Right ventricle myocardium inferior (tissue), 1 donor: ENCODE results near the gene FBXL13. TPM values are rescaled to one million over a fixed set of nuclear protein-coding genes. Genes with fewer than 3 reads are reported as not detected.
"Not testable (repeated sequence)": the region's sequence is repeated elsewhere in the genome, so short reads cannot be mapped to it uniquely, and the experiment has no call there.

Source experiments
- ATAC-seq: fragments of 200-7000 bp; cut with Tn5 transposase; one replicate; pipeline ENCODE4 v1.9.1; 2020; ENCODE audit warnings: mild to moderate bottlenecking, moderate library complexity
- DNase-seq: peaks from one replicate; pipeline ENCODE4 v3.0.0; 2021; ENCODE audit errors: missing footprints
- intact Hi-C: fragments of 100-400 bp; cut with DNase I; formaldehyde crosslinking; loops from one replicate; pipeline ENCODE4 v1.11.0; 2022
- total RNA-seq: library from RNA; stranded (reverse); fragmentation: NEBNext Ultra II Directional; extraction: Animal tissue kit (Norgen Biotek cat#: 25700); gene quantifications from one replicate; pipeline ENCODE4 v1.2.1, GENCODE V29; 2021
- donor health status: DM: no; HTN: yes; CAD: no; lungs with severe emphysema.

FBXL13 gene
- total RNA-seq, 1 donor from 2014 or later, result 0.24 TPM

- ATAC-seq (no peak), DNase-seq (no peak)
- intact Hi-C loops, result no loop called here
These were observed 251.0 kb downstream of the FBXL13 start for GRCh38 chr7:102823390-102824119.

- ATAC-seq, result no peak
- DNase-seq, result no peak
- intact Hi-C loops, result no loop called here
These were observed 252.4 kb downstream of the FBXL13 start for GRCh38 chr7:102821994-102822747.

GRCh38 chr7:102819151-102819550 is 255.4 kb downstream of the FBXL13 start:
- intact Hi-C loops, result no loop called here
- DNase-seq (no peak), ATAC-seq (no peak)

- intact Hi-C loops, result no loop called here
- ATAC-seq, result no peak
- DNase-seq, result no peak
These were observed 256.7 kb downstream of the FBXL13 start for GRCh38 chr7:102817616-102818573.

- ATAC-seq (no peak), DNase-seq (no peak)
- intact Hi-C loops, result no loop called here
These were observed 260.5 kb downstream of the FBXL13 start for GRCh38 chr7:102814025-102814471.

- no peak for ATAC-seq
- intact Hi-C loops, result no loop called here
- DNase-seq, result no peak
These were observed 261.2 kb downstream of the FBXL13 start for GRCh38 chr7:102813191-102814024.

- ATAC-seq (no peak), DNase-seq (no peak)
- intact Hi-C loops, result no loop called here
These were observed 262.5 kb downstream of the FBXL13 start for GRCh38 chr7:102811942-102812678.

GRCh38 chr7:102810916-102811315 is 263.7 kb downstream of the FBXL13 start:
- ATAC-seq (no peak), DNase-seq (no peak)
- intact Hi-C loops, result no loop called here

- DNase-seq (no peak), ATAC-seq (no peak)
- intact Hi-C loops, result no loop called here
These were observed 268.0 kb downstream of the FBXL13 start for GRCh38 chr7:102806613-102807012.

GRCh38 chr7:102795987-102796595 is 278.5 kb downstream of the FBXL13 start:
- ATAC-seq, result not testable (repeated sequence)

GRCh38 chr7:102794567-102794966 is 280.0 kb downstream of the FBXL13 start:
- intact Hi-C loops, DNase-seq, ATAC-seq: not testable (repeated sequence)

More at GRCh38 chr7:102795987-102796595, 278.5 kb downstream of the FBXL13 start:
- DNase-seq, intact Hi-C loops: not testable (repeated sequence)

GRCh38 chr7:102791831-102792230 is 282.8 kb downstream of the FBXL13 start:
- DNase-seq, intact Hi-C loops: not testable (repeated sequence)
- peak; percentile 60 for ATAC-seq

GRCh38 chr7:102791367-102791766 is 283.2 kb downstream of the FBXL13 start:
- DNase-seq, intact Hi-C loops: not testable (repeated sequence)
- ATAC-seq, result peak; percentile 31

- DNase-seq, intact Hi-C loops, ATAC-seq: not testable (repeated sequence)
These were observed 284.1 kb downstream of the FBXL13 start for GRCh38 chr7:102790364-102791100.

- intact Hi-C loops, DNase-seq, ATAC-seq: not testable (repeated sequence)
These were observed 285.8 kb downstream of the FBXL13 start for GRCh38 chr7:102788770-102789169.

GRCh38 chr7:102780926-102781325 is 293.7 kb downstream of the FBXL13 start:
- DNase-seq, ATAC-seq, intact Hi-C loops: not testable (repeated sequence)
